ENCODE results near the gene HAUS5. TPM values are rescaled to one million over a fixed set of nuclear protein-coding genes. Genes with fewer than 3 reads are reported as not detected.
"Not testable (repeated sequence)": the region's sequence is repeated elsewhere in the genome, so short reads cannot be mapped to it uniquely, and the experiment has no call there.

The HAUS5 gene
- polyA plus RNA-seq (ENCODE audit: insufficient read length): 13.7 TPM

- DNase-seq: peak; percentile 97
These were observed at the start of gene HAUS5 for GRCh38 chr19:35612559-35613321. Gene HAUS5 (plus strand): TSS chr19:35612735. CDS start chr19:35612795, 60 bp downstream.

- DNase-seq: no peak
These were observed 49.8 kb upstream of the HAUS5 start for GRCh38 chr19:35562776-35563175.

GRCh38 chr19:35563207-35563829, 49.2 kb upstream of the HAUS5 start, which contains the start of gene ATP4A:
Gene ATP4A (minus strand): TSS chr19:35563658. CDS start chr19:35563629, 29 bp downstream.
- no peak for DNase-seq

- DNase-seq: no peak
These were observed 47.3 kb upstream of the HAUS5 start for GRCh38 chr19:35565016-35565856.

- DNase-seq: no peak
These were observed 45.8 kb upstream of the HAUS5 start for GRCh38 chr19:35566738-35567137.

GRCh38 chr19:35569281-35569781, 43.2 kb upstream of the HAUS5 start:
- no peak for DNase-seq

- DNase-seq: no peak
These were observed 41.0 kb upstream of the HAUS5 start for GRCh38 chr19:35571406-35571965.

- no peak for DNase-seq
These were observed 34.6 kb upstream of the HAUS5 start for GRCh38 chr19:35577918-35578317.

- DNase-seq: no peak
These were observed 33.8 kb upstream of the HAUS5 start for GRCh38 chr19:35578707-35579106.

GRCh38 chr19:35582760-35583159, 29.8 kb upstream of the HAUS5 start:
- DNase-seq: no peak

GRCh38 chr19:35585848-35586247, 26.7 kb upstream of the HAUS5 start, which contains the start of gene PMIS2:
Gene PMIS2 (plus strand): TSS chr19:35586173. CDS start chr19:35586260, 87 bp downstream.
- no peak for DNase-seq

GRCh38 chr19:35587321-35587720, 25.2 kb upstream of the HAUS5 start:
- no peak for DNase-seq

- DNase-seq: no peak
These were observed 21.7 kb upstream of the HAUS5 start for GRCh38 chr19:35590875-35591274.

- DNase-seq: peak; percentile 25
These were observed 20.3 kb upstream of the HAUS5 start for GRCh38 chr19:35592226-35592625.

- not testable (repeated sequence) for DNase-seq
These were observed 17.5 kb upstream of the HAUS5 start for GRCh38 chr19:35595026-35595425.

GRCh38 chr19:35595928-35596327, 16.6 kb upstream of the HAUS5 start:
- no peak for DNase-seq

GRCh38 chr19:35596366-35596999, 16.1 kb upstream of the HAUS5 start:
- no peak for DNase-seq

GRCh38 chr19:35601971-35602370, 10.6 kb upstream of the HAUS5 start:
- DNase-seq: no peak

GRCh38 chr19:35604436-35604835, 8.1 kb upstream of the HAUS5 start:
- DNase-seq: not testable (repeated sequence)

GRCh38 chr19:35607170-35607569, 5.4 kb upstream of the HAUS5 start:
- not testable (repeated sequence) for DNase-seq

- DNase-seq: no peak
These were observed 4.9 kb upstream of the HAUS5 start for GRCh38 chr19:35607661-35608060.

- no peak for DNase-seq
These were observed 4.3 kb upstream of the HAUS5 start for GRCh38 chr19:35608251-35608650.

Data from hindlimb muscle (tissue), 1 donor.